Psoas muscle (tissue), 8 donors: ENCODE results near the gene UBTD2. TPM values are rescaled to one million over a fixed set of nuclear protein-coding genes. Genes with fewer than 3 reads are reported as not detected.

Experiments used
- ATAC-seq, 4 donors: fragments of 200-7000 bp; cut with Tn5 transposase; one replicate each; pipeline ENCODE4 v1.9.1; 2020; ENCODE audit warnings: moderate library complexity in 3 of 4, mild to moderate bottlenecking in 2 of 4
- DNase-seq, 2 donors: peaks; one replicate each; pipeline ENCODE4 v3.0.0-alpha.2; 2020
- H3K27ac ChIP-seq: fragments of 200-600 bp; one replicate; pipeline ENCODE4 v1.8.0; 2022
- H3K27me3 ChIP-seq, 3 donors: fragments of 200-600 bp in 1 of 3; one replicate each; pipeline versions ENCODE4 v1.6.1 to v1.8.0; 2013 to 2022; ENCODE audit warnings: low read length in 2 of 3, mild to moderate bottlenecking in 2 of 3, moderate library complexity in 1 of 3; ENCODE audit not compliant: insufficient read depth in 3 of 3
- H3K36me3 ChIP-seq, 2 donors: fragments of 200-600 bp in 1 of 2; one replicate each; pipeline versions ENCODE4 v1.6.1 to v1.8.0; 2013 to 2022; ENCODE audit warnings: low read depth in 1 of 2, mild to moderate bottlenecking in 1 of 2, moderate library complexity in 1 of 2; ENCODE audit not compliant: insufficient read depth in 1 of 2
- H3K4me1 ChIP-seq: fragments of 200-600 bp; one replicate; pipeline ENCODE4 v1.8.0; 2022
- H3K4me3 ChIP-seq: fragments of 200-600 bp; one replicate; pipeline ENCODE4 v1.8.0; 2022; ENCODE audit warnings: mild to moderate bottlenecking
- H3K9me3 ChIP-seq: fragments of 200-600 bp; one replicate; pipeline ENCODE4 v1.8.0; 2022
- CTCF ChIP-seq: fragments of 200-600 bp; IDR thresholded peaks from one replicate; pipeline ENCODE4 v1.8.0; 2022; ENCODE audit warnings: antibody characterized with exemption
- WGBS, 3 donors: extraction: QIAGEN DNeasy Blood & Tissue Kit; methylation state at CpG; one replicate each; pipeline versions ENCODE4 v1.1.6 to v1.1.7; 2013; 5-methylcytosine and 5-hydroxymethylcytosine counted together
- intact Hi-C, 2 donors: fragments of 100-400 bp; cut with DNase I; formaldehyde crosslinking; loops; one replicate each; pipeline versions ENCODE4 v1.11.0 to v1.14.2; 2022
- polyA plus RNA-seq, 3 donors: library from polyadenylated mRNA; stranded (reverse); fragments of 200-250 nt; gene quantifications; one replicate each; pipeline ENCODE4 v1.2.3, GENCODE V29; 2013
- total RNA-seq, 4 donors: library from RNA; stranded (reverse); fragmentation: NEBNext Ultra II Directional in 2 of 4; extraction: Animal tissue kit (Norgen Biotek cat#: 25700) in 2 of 4; gene quantifications; one replicate each; pipeline versions ENCODE4 v1.2.1 to v1.2.4, GENCODE V29; 2021 to 2023
- donor health status: healthy with polysubstance abuse.
- donor health status: DM: no; HTN: no; CAD: no; lungs with moderate emphysema.
- donor health status: Bipolar disorder and iron deficiency.
- donor health status: healthy.
- donor health status: DM: yes; HTN: yes; CAD: no.
- donor health status: DM: no; HTN: no; CAD: no.
- donor health status: DM: no; HTN: no; CAD: no.
- donor health status: DM: yes; HTN: yes; CAD: no.

The UBTD2 gene
- total and polyA plus RNA-seq, 7 donors = 5.3 to 12.3 (median 8.6) TPM

- no peak for DNase-seq
- WGBS, 3 donors = 83 to 90% (median 83%) methylated on average over 1 of the region's 1 CpG
- intact Hi-C loops = loop anchor here in 1 of 2 donors (10.0 kb wide), 1 partner anchor 70 kb away; no protein-coding TSS in a partner anchor
- no peak for TF ChIP-seq CTCF
- Histone ChIP-seq H3K4me1 (no peaks in the 10 kb centered on the region), H3K36me3 (peaks cover 0 to 14% of the 10 kb centered on the region in 2 donors), H3K9me3 (no peaks in the 10 kb centered on the region), H3K27ac (no peak overlapping the region), H3K4me3 (no peak overlapping the region), H3K27me3 (no peaks in the 10 kb centered on the region)
- ATAC-seq = no peak
These were observed 58.6 kb downstream of the UBTD2 start for GRCh38 chr5:172224996-172225395.

- no peak for TF ChIP-seq CTCF
- no peaks in the 10 kb centered on the region for H3K4me1 ChIP-seq
- ATAC-seq (no peak), DNase-seq (no peak)
- H3K27me3 ChIP-seq = no peaks in the 10 kb centered on the region
- H3K36me3 ChIP-seq = peaks cover 0 to 14% of the 10 kb centered on the region in 2 donors
- intact Hi-C loops = loop anchor here in 1 of 2 donors (10.0 kb wide), 1 partner anchor 71 kb away; no protein-coding TSS in a partner anchor
- H3K4me3 ChIP-seq = no peak overlapping the region
- 93 to 96% (median 94%) methylated on average over 10 of the region's 10 CpGs for WGBS, 3 donors
- H3K9me3 ChIP-seq = peaks cover 4% of the 10 kb centered on the region
- no peak overlapping the region for H3K27ac ChIP-seq
These were observed 59.4 kb downstream of the UBTD2 start for GRCh38 chr5:172223901-172224873.

- 68 to 75% (median 69%) methylated on average over 2 of the region's 2 CpGs for WGBS, 3 donors
- intact Hi-C loops = no loop called here
- peaks cover 10% of the 10 kb centered on the region for H3K9me3 ChIP-seq
- no peak for ATAC-seq
- no peaks in the 10 kb centered on the region for H3K4me1 ChIP-seq
- no peak for TF ChIP-seq CTCF
- no peaks in the 10 kb centered on the region for H3K27me3 ChIP-seq
- no peak overlapping the region for H3K4me3 ChIP-seq
- H3K36me3 ChIP-seq = peaks cover 0 to 3% of the 10 kb centered on the region in 2 donors
- H3K27ac ChIP-seq = no peak overlapping the region
- no peak for DNase-seq
These were observed 64.3 kb downstream of the UBTD2 start for GRCh38 chr5:172219296-172219695.

GRCh38 chr5:172216345-172216744 is 67.2 kb downstream of the UBTD2 start:
- DNase-seq (no peak), ATAC-seq (no peak)
- no peak for TF ChIP-seq CTCF
- no peaks in the 10 kb centered on the region for H3K4me1 ChIP-seq
- H3K36me3 ChIP-seq = peaks cover 0 to 12% of the 10 kb centered on the region in 2 donors
- no peak overlapping the region for H3K27ac ChIP-seq
- intact Hi-C loops = no loop called here
- no peaks in the 10 kb centered on the region for H3K27me3 ChIP-seq
- H3K4me3 ChIP-seq = no peak overlapping the region
- 76 to 99% (median 98%) methylated on average over 3 of the region's 3 CpGs for WGBS, 3 donors
- H3K9me3 ChIP-seq = peaks cover 10% of the 10 kb centered on the region
